Retina (tissue), 1 donor: ENCODE measurements around the gene SEZ6L.

Source experiments
- DNase-seq: peaks from one replicate; pipeline ENCODE4 v3.0.0-alpha.2; 2016

The SEZ6L gene

GRCh38 chr22:26302726-26303125 lies 133.5 kb downstream of the SEZ6L start:
- no peak for DNase-seq

- DNase-seq, result no peak
Observed at GRCh38 chr22:26303475-26303874, 134.2 kb downstream of the SEZ6L start.

GRCh38 chr22:26304730-26305129 lies 135.5 kb downstream of the SEZ6L start:
- DNase-seq, result no peak

GRCh38 chr22:26308467-26308866 lies 139.2 kb downstream of the SEZ6L start:
- no peak for DNase-seq

GRCh38 chr22:26310616-26311015 lies 141.4 kb downstream of the SEZ6L start:
- no peak for DNase-seq

- DNase-seq, result no peak
Observed at GRCh38 chr22:26313291-26313690, 144.0 kb downstream of the SEZ6L start.

- DNase-seq, result no peak
Observed at GRCh38 chr22:26314171-26314570, 144.9 kb downstream of the SEZ6L start.

GRCh38 chr22:26314656-26315055 lies 145.4 kb downstream of the SEZ6L start:
- DNase-seq, result no peak

GRCh38 chr22:26316732-26317285 lies 147.5 kb downstream of the SEZ6L start:
- DNase-seq, result no peak

- DNase-seq, result no peak
Observed at GRCh38 chr22:26318975-26319374, 149.7 kb downstream of the SEZ6L start.

- DNase-seq, result peak; percentile 44
Observed at GRCh38 chr22:26320447-26320846, 151.2 kb downstream of the SEZ6L start.

GRCh38 chr22:26321469-26321913 lies 152.2 kb downstream of the SEZ6L start:
- DNase-seq, result no peak

- no peak for DNase-seq
Observed at GRCh38 chr22:26322179-26322905, 153.1 kb downstream of the SEZ6L start.

- DNase-seq, result no peak
Observed at GRCh38 chr22:26323013-26323412, 153.8 kb downstream of the SEZ6L start.

- DNase-seq, result no peak
Observed at GRCh38 chr22:26324150-26324549, 154.9 kb downstream of the SEZ6L start.

GRCh38 chr22:26325641-26326040 lies 156.4 kb downstream of the SEZ6L start:
- no peak for DNase-seq

GRCh38 chr22:26326803-26327202 lies 157.5 kb downstream of the SEZ6L start:
- DNase-seq, result no peak

- DNase-seq, result no peak
Observed at GRCh38 chr22:26327306-26327705, 158.0 kb downstream of the SEZ6L start.

GRCh38 chr22:26328221-26328620 lies 159.0 kb downstream of the SEZ6L start:
- no peak for DNase-seq

- peak; percentile 75 for DNase-seq
Observed at GRCh38 chr22:26330971-26331625, 161.8 kb downstream of the SEZ6L start.

- no peak for DNase-seq
Observed at GRCh38 chr22:26333088-26333800, 164.0 kb downstream of the SEZ6L start.

GRCh38 chr22:26334232-26334631 lies 165.0 kb downstream of the SEZ6L start:
- no peak for DNase-seq

GRCh38 chr22:26336773-26337172 lies 167.5 kb downstream of the SEZ6L start:
- DNase-seq, result no peak

GRCh38 chr22:26339755-26340154 lies 170.5 kb downstream of the SEZ6L start:
- no peak for DNase-seq
